GM23338 (cell line): ENCODE data around the gene TUBA4B. TPM values are rescaled to one million over a fixed set of nuclear protein-coding genes. Genes with fewer than 3 reads are reported as not detected.

ENCODE experiments used
- ATAC-seq: fragments of 200-7000 bp; cut with Tn5 transposase; 3 replicates; pipeline ENCODE4 v1.9.1; 2020
- DNase-seq: peaks from one replicate; pipeline ENCODE4 v3.0.0-alpha.2; 2015; ENCODE audit warnings: low spot score
- H2AFZ ChIP-seq: fragments of 200-600 bp; sonication (generic); 2 replicates; pipeline ENCODE4 v1.8.0; 2016; ENCODE audit warnings: antibody characterized with exemption, mild to moderate bottlenecking, moderate library complexity
- H3F3A ChIP-seq: fragments of 200-600 bp; sonication (generic); replicated peaks from 2 replicates; pipeline ENCODE4 v1.8.0; 2017; ENCODE audit warnings: antibody characterized with exemption, mixed run types, low read depth
- H3K27ac ChIP-seq: fragments of 200-600 bp; sonication (generic); 2 replicates; pipeline ENCODE4 v1.6.1; 2016; ENCODE audit warnings: low read depth
- H3K27me3 ChIP-seq: fragments of 200-600 bp; sonication (generic); 2 replicates; pipeline ENCODE4 v1.8.0; 2016; ENCODE audit warnings: mild to moderate bottlenecking, mixed run types, moderate library complexity; ENCODE audit not compliant: insufficient read depth
- H3K36me3 ChIP-seq: fragments of 200-600 bp; sonication (generic); 2 replicates; pipeline ENCODE4 v1.8.0; 2016; ENCODE audit warnings: mild to moderate bottlenecking; ENCODE audit not compliant: insufficient read depth
- H3K4me1 ChIP-seq: fragments of 200-600 bp; sonication (generic); 2 replicates; pipeline ENCODE4 v1.8.0; 2016; ENCODE audit warnings: mild to moderate bottlenecking, moderate library complexity; ENCODE audit not compliant: insufficient read depth
- H3K4me2 ChIP-seq: fragments of 200-600 bp; sonication (generic); 2 replicates; pipeline ENCODE4 v1.7.1; 2017; ENCODE audit warnings: mixed run types
- H3K4me3 ChIP-seq: fragments of 200-600 bp; sonication (generic); 2 replicates; pipeline ENCODE4 v1.6.1; 2016; ENCODE audit warnings: mixed run types
- H3K79me2 ChIP-seq: fragments of 200-600 bp; sonication (generic); replicated peaks from 2 replicates; pipeline ENCODE4 v1.8.0; 2017; ENCODE audit warnings: mild to moderate bottlenecking; ENCODE audit not compliant: insufficient read depth
- H3K9me2 ChIP-seq: fragments of 200-600 bp; sonication (generic); 2 replicates; pipeline ENCODE4 v1.8.0; 2017; ENCODE audit not compliant: insufficient read depth
- H4K20me1 ChIP-seq: fragments of 200-600 bp; sonication (generic); replicated peaks from 2 replicates; pipeline ENCODE4 v1.8.0; 2017; ENCODE audit warnings: mild to moderate bottlenecking; ENCODE audit not compliant: insufficient read depth
- H3K27ac Mint-ChIP-seq: 2 replicates; pipeline ENCODE4 v1.8.0; 2020; ENCODE audit warnings: inconsistent platforms, mild to moderate bottlenecking, moderate library complexity, mixed read lengths
- H3K27me3 Mint-ChIP-seq: 3 replicates; pipeline ENCODE4 v1.8.0; 2022; ENCODE audit warnings: low read depth, mild to moderate bottlenecking, moderate library complexity, mixed read lengths, inconsistent platforms; ENCODE audit not compliant: insufficient read depth, poor library complexity
- H3K36me3 Mint-ChIP-seq: 3 replicates; pipeline ENCODE4 v1.8.0; 2021; ENCODE audit warnings: low read depth, mild to moderate bottlenecking, inconsistent platforms, moderate library complexity, mixed read lengths
- H3K4me1 Mint-ChIP-seq: 3 replicates; pipeline ENCODE4 v1.8.0; 2020; ENCODE audit warnings: mild to moderate bottlenecking, inconsistent platforms, mixed read lengths
- H3K4me3 Mint-ChIP-seq: 3 replicates; pipeline ENCODE4 v1.8.0; 2021; ENCODE audit warnings: moderate library complexity, mild to moderate bottlenecking, inconsistent platforms, mixed read lengths
- H3K9me3 Mint-ChIP-seq: 3 replicates; pipeline ENCODE4 v1.8.0; 2020; ENCODE audit warnings: moderate library complexity, mild to moderate bottlenecking, inconsistent platforms, mixed read lengths
- JUNB ChIP-seq: IDR thresholded peaks from one replicate; pipeline ENCODE4 v1.6.1; 2016; ENCODE audit warnings: antibody characterized with exemption; ENCODE audit not compliant: unreplicated experiment
- NANOG ChIP-seq: IDR thresholded peaks from 2 replicates; pipeline ENCODE4 v1.6.1; 2016; ENCODE audit warnings: antibody characterized with exemption, borderline replicate concordance
- POLR2AphosphoS5 ChIP-seq: IDR thresholded peaks from 2 replicates; pipeline ENCODE4 v1.6.1; 2016; ENCODE audit warnings: antibody characterized with exemption, low read depth
- STAT1 ChIP-seq: IDR thresholded peaks from one replicate; pipeline ENCODE4 v1.6.1; 2016; ENCODE audit warnings: antibody characterized with exemption; ENCODE audit not compliant: unreplicated experiment
- ZNF114 ChIP-seq: fragments of 250-450 bp; sonication (Bioruptor Pico); IDR thresholded peaks from 2 replicates; pipeline ENCODE4 v1.5.0; 2020; ENCODE audit warnings: mild to moderate bottlenecking, moderate library complexity
- ZNF331 ChIP-seq: fragments of 250-450 bp; sonication (Bioruptor Pico); IDR thresholded peaks from 2 replicates; pipeline ENCODE4 v1.5.0; 2020; ENCODE audit warnings: low read depth, mild to moderate bottlenecking, moderate library complexity
- polyA plus RNA-seq: library from polyadenylated mRNA; unstranded; fragments of >200 nt; fragmentation: Nextera tagmentation; extraction: Ambion mirVana; gene quantifications from 2 replicates; pipeline ENCODE4 v1.2.1, GENCODE V29; 2016
- total RNA-seq: library from RNA; depleted of rRNA; stranded (reverse); fragments of >200 nt; shearing (Covaris generic); gene quantifications from 2 replicates; pipeline ENCODE4 v1.2.3, GENCODE V29; 2014
- TF ChIP-seq, protein P1 (sequence below): IDR thresholded peaks from 2 replicates; pipeline ENCODE4 v1.6.1; 2016; ENCODE audit warnings: antibody characterized with exemption
- TF ChIP-seq, protein P2 (sequence below), 2 experiments: fragments of 200-600 bp in 1 of 2; sonication (generic) in 1 of 2; conservative IDR thresholded peaks; 2 replicates each; pipeline versions ENCODE4 v1.5.1 to v1.6.1; 2016 to 2017; ENCODE audit warnings: antibody characterized with exemption in 2 of 2, low read depth in 2 of 2, mild to moderate bottlenecking in 2 of 2, moderate library complexity in 1 of 2

TUBA4B gene
- total and polyA plus RNA-seq, 2 experiments from 2014 or later: 0.14 TPM; not detected in 1

DNA sequence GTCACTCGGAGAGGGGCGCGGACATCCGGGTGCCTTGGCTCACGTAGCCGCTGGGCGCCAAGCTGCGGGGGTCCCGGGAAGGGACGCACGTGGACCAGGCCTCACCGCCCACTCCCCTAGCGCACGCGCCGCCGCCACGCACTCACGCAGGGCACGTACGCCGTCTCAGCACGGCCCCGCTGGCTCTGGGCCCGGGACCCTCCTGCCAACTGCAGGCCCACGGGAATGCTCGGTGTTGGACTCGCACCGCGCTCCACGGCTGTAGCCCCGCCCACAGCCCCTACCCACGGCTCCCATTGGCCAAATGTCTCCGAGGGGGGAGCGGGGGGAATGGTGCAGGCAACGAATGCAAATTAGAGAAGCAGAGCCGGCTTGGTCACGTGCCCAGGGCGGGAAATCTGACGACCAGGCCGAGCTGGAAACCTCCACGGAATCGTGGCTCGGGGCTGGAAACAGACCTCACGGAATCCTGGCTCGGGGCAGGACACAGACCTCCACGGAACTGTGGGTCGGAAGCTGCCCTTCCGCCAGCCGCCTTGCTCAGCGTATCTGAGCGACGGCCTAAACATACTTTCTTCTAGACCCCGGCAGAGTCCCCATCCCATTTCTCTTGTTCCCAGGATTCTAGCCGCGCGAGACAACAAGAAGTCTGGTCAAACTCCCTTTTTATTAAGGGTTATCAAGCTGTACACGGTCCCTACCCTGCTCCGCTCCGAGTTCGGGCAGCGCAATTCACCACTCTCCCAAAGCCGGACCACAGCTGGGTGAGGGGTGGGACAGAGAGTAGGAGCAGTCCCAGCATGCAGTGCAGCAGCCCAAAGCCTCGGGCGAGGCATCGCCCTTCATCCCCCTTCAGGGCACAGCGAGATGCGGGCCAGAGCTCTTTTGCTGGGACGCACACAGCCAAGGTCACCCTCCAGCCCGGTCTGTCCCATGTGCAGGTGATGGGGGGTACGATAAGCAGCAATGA lies 34.0 kb upstream of the TUBA4B start, which contains the start of gene ABCB6:
Gene ABCB6 (minus strand): TSS at position 227 of the 970 bp plus-strand sequence. CDS start 285 bp downstream, outside the sequence.
- H3K27ac Mint-ChIP-seq: peak within 1 kb of the TSS; percentile 95
- Histone ChIP-seq H3K4me1 (peaks cover 17% of the 10 kb centered on the region), H3K79me2 (no peaks in the 10 kb centered on the region), H3K9me2 (no peaks in the 10 kb centered on the region), H3K4me2 (peak within 1 kb of the TSS; percentile 90), H3K27me3 (no peaks in the 10 kb centered on the region), H3F3A (peaks cover 9% of the 10 kb centered on the region; the same call in 1 of the 2 replicates), H4K20me1 (no peaks in the 10 kb centered on the region; the same call in 1 of the 2 replicates), H2AFZ (peak within 1 kb of the TSS; percentile 81; the same call in 1 of the 2 replicates), H3K4me3 (peak within 1 kb of the TSS; percentile 81), H3K27ac (peak within 1 kb of the TSS; percentile 80; the same call in 1 of the 2 replicates), H3K36me3 (peaks cover 5% of the 10 kb centered on the region; the same call in 1 of the 2 replicates)
- DNase-seq: peak; percentile 95
- H3K9me3 Mint-ChIP-seq: no peaks in the 10 kb centered on the region
- peaks cover 21% of the 10 kb centered on the region for H3K4me1 Mint-ChIP-seq
- TF ChIP-seq POLR2AphosphoS5: peak; percentile 84
- TF ChIP-seq, protein P1, sequence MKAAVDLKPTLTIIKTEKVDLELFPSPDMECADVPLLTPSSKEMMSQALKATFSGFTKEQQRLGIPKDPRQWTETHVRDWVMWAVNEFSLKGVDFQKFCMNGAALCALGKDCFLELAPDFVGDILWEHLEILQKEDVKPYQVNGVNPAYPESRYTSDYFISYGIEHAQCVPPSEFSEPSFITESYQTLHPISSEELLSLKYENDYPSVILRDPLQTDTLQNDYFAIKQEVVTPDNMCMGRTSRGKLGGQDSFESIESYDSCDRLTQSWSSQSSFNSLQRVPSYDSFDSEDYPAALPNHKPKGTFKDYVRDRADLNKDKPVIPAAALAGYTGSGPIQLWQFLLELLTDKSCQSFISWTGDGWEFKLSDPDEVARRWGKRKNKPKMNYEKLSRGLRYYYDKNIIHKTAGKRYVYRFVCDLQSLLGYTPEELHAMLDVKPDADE: peak; percentile 24; the same call in 1 of the 2 replicates
- TF ChIP-seq, protein P2, sequence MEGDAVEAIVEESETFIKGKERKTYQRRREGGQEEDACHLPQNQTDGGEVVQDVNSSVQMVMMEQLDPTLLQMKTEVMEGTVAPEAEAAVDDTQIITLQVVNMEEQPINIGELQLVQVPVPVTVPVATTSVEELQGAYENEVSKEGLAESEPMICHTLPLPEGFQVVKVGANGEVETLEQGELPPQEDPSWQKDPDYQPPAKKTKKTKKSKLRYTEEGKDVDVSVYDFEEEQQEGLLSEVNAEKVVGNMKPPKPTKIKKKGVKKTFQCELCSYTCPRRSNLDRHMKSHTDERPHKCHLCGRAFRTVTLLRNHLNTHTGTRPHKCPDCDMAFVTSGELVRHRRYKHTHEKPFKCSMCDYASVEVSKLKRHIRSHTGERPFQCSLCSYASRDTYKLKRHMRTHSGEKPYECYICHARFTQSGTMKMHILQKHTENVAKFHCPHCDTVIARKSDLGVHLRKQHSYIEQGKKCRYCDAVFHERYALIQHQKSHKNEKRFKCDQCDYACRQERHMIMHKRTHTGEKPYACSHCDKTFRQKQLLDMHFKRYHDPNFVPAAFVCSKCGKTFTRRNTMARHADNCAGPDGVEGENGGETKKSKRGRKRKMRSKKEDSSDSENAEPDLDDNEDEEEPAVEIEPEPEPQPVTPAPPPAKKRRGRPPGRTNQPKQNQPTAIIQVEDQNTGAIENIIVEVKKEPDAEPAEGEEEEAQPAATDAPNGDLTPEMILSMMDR (conservative IDR thresholded peaks at IDR 0.05; ENCODE audit: low read depth in 2 of 2): no peak
- peak within 1 kb of the TSS; percentile 90 for H3K4me3 Mint-ChIP-seq
- peaks cover 14% of the 10 kb centered on the region for H3K27me3 Mint-ChIP-seq
- peak; percentile 73 for ATAC-seq
- H3K36me3 Mint-ChIP-seq: peaks cover 45% of the 10 kb centered on the region

DNA sequence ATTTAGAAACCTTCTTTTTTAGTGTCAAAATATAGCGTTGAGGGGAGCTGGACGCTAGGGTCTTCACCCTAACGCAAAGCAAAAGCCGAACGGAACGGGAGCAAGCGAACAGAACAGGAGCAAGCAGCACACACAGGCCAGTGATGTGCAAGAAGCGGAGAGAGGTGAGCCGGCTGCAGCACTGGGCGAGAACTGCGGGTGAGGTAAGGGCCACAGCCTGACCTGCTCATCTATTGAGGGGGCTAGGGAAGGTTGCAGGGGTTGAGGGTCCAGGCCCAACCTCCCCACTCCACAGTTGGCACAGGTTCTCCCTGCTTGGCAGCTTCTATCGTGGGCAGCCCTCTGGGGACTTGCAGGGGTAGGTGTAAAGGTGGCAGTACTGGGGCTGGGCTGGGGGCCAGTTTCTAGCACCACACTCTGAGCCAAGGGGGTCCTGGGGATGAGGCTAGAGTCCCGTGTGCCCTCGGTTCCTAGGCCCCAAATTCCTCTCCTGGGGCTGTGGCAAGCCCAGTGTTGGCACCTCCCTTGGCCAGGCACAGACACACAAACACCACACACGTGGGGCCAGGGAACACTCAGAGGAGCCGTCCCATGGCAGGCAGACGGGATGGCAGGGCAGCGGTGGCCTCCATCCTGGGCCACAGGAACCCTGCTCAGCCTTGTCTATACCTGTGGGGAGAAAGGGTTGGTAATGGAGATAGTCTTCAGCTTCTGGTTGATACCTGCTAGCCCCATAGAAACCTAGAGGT lies 33.1 kb upstream of the TUBA4B start:
- H4K20me1 ChIP-seq: no peaks in the 10 kb centered on the region; the same call in 1 of the 2 replicates
- peak overlapping the region; percentile 95 for H3K27ac Mint-ChIP-seq
- H3K4me2 ChIP-seq: peak overlapping the region; percentile 90; the same call in 1 of the 2 replicates
- no peak overlapping the region for H3K27ac ChIP-seq
- ATAC-seq: no peak
- peaks cover 5% of the 10 kb centered on the region; the same call in 1 of the 2 replicates for H3K36me3 ChIP-seq
- no peaks in the 10 kb centered on the region for H3K9me3 Mint-ChIP-seq
- H3K4me3 ChIP-seq: peak overlapping the region; percentile 81
- peaks cover 17% of the 10 kb centered on the region for H3K4me1 ChIP-seq
- H3K4me3 Mint-ChIP-seq: peak overlapping the region; percentile 90
- H3K4me1 Mint-ChIP-seq: peaks cover 21% of the 10 kb centered on the region
- peak overlapping the region; percentile 81; the same call in 1 of the 2 replicates for H2AFZ ChIP-seq
- no peak for DNase-seq
- H3K9me2 ChIP-seq: no peaks in the 10 kb centered on the region
- peaks cover 9% of the 10 kb centered on the region; the same call in 1 of the 2 replicates for H3F3A ChIP-seq
- H3K27me3 ChIP-seq: no peaks in the 10 kb centered on the region
- peaks cover 44% of the 10 kb centered on the region for H3K36me3 Mint-ChIP-seq
- H3K79me2 ChIP-seq: no peaks in the 10 kb centered on the region
- peaks cover 14% of the 10 kb centered on the region for H3K27me3 Mint-ChIP-seq
- TF ChIP-seq STAT1 (no peak), NANOG (no peak), POLR2AphosphoS5 (no peak), ZNF331 (CRISPR knock-in tag) (no peak), JUNB (no peak), ZNF114 (no peak)
- TF ChIP-seq, protein P2 (conservative IDR thresholded peaks at IDR 0.05; ENCODE audit: low read depth in 2 of 2): no peak
